Testis (tissue), 2 donors: Measurements from ENCODE around the gene KIF12.

Experiments used
- POLR2A ChIP-seq: fragments of 450-650 bp; IDR thresholded peaks from one replicate; pipeline ENCODE4 v1.6.1; 2017; ENCODE audit warnings: antibody characterized with exemption, mild to moderate bottlenecking, moderate library complexity
- TF ChIP-seq, protein P1 (sequence below), 3 experiments: fragments of 450-650 bp in 2 of 3; fragments of 200-600 bp in 1 of 3; sonication (generic) in 1 of 3; IDR thresholded peaks; one replicate each; pipeline ENCODE4 v1.5.1; 2016 to 2019; ENCODE audit warnings: antibody characterized with exemption in 3 of 3, mild to moderate bottlenecking in 2 of 3, moderate library complexity in 1 of 3

GRCh38 chr9:114131808-114132549, 32.9 kb upstream of the KIF12 start:
- no peak for TF ChIP-seq POLR2A
- TF ChIP-seq, protein P1, sequence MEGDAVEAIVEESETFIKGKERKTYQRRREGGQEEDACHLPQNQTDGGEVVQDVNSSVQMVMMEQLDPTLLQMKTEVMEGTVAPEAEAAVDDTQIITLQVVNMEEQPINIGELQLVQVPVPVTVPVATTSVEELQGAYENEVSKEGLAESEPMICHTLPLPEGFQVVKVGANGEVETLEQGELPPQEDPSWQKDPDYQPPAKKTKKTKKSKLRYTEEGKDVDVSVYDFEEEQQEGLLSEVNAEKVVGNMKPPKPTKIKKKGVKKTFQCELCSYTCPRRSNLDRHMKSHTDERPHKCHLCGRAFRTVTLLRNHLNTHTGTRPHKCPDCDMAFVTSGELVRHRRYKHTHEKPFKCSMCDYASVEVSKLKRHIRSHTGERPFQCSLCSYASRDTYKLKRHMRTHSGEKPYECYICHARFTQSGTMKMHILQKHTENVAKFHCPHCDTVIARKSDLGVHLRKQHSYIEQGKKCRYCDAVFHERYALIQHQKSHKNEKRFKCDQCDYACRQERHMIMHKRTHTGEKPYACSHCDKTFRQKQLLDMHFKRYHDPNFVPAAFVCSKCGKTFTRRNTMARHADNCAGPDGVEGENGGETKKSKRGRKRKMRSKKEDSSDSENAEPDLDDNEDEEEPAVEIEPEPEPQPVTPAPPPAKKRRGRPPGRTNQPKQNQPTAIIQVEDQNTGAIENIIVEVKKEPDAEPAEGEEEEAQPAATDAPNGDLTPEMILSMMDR (IDR thresholded peaks at IDR 0.05), result no peak
